Stimulated activated CD4-positive, alpha-beta T cell treated with anti-CD3 and anti-CD28 coated beads, Interleukin-4, amount 100 ng/mL, for 4 hours (primary cell): ENCODE data around the gene RARB.

Experiments used
- DNase-seq, 2 experiments: peaks; one replicate each; pipeline ENCODE4 v3.0.0-alpha.2; 2020

The RARB gene

DNA sequence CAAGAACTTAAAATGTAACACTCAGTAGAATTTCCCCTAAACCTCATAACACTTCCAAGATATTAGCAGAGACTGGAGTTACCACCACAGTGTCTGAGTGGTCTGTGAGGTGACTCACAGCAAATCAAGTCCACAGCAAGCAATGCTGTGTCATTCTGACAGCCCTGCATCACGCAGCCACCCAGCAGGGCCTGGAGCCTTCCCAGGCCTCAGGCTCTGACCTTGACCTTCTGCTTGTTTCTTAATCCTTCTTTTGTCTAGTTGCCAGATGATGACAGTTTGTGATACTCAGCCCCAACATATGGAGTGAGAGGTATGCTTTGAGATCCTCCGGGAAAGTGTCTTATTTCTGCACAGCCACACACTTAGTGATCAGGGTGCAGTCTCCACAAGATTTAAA is 154.2 kb downstream of the RARB start:
- DNase-seq = no peak

DNA sequence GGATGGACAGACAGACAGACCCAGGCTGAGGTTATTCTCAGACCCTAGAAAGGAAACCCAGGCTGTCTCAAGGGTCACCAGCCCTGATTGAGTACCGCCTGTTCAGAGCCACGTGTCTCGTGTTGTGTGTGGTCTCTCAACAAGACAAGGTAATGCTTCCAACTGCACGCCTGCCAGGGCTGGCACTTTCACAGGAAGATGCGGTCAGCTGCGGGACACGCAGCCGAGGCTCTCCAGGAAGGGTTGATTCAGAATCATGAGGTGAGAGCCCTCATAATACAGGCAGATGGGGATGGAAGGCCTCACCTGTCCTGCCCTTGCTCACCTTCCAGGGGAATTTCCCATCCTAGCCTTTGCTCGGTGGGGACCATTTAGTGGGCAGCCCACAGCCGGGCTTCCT is 155.3 kb downstream of the RARB start:
- DNase-seq = no peak

DNA sequence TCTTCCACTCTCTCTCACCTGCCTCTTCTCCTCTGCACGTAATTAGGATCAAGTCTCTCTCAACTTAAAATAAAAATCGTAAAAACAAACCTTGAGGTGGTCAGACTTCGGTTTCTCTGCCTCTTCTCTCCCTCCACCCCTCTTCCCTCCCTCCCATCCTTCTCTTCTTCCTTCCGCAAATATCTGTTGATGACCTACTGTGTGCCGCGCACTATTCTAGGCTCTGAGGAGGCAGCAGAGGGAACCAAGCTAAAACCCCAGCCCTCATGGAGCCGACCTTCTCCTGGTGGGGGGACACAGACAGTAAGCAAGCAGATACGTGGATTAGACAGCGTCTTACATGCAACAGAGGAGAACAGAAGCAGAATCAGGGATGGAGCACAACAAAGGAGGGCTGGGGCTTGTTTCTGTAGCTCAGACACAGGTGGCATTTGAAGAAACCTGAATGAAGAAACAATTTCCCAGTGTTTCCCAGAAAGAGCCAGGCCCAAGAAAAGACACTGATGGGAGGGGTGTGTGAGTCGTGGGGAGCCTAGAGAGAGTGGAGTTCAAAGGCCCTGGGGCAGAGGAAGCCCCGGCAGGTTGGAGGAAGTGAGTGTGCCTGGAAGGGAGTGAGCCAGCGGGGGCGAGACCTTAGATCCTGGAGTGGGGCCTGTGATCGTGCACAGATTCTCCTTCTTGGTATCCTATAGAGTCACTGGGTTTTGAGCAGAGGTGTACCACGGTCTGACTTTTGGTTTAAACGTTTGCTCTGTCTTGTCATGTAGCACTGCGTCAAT is 156.1 kb downstream of the RARB start:
- DNase-seq = no peak

DNA sequence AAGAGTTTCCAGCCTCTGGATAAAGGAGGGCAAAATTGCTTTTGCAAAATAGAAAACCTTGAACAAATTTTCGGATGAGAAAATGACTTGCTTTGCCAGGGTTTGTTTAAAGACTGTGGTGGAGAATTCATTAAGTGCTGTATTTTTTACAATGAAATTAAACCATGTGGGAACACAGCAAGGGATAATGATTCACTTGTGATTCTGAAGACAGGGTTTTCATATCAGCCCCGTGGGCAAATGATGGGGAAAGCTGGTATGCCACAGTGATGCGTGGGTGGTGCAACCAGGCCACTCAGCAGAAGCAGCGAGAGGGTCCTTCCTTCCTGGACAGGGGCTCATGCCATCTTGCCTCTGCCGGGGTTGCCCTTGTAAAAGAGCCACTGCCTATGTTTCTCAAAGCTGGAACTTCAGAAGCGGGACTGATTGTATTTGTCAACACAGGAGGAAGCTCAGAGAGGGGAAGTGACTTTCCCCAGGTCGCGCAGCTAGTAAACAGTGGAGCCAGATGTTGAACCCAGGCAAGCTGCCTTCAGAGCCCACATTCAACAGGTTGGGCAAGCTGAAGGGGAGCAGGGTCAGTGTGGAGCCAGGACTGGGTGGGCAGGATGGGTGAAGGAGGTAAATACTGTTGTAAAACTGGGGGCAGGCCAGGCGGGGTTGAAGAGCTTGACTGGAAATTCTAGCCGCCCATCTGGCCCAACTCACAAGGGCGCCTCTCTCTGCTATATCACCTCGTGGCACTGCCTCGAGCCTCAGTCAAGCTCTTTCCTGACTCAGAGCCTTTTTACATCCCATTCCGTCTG is 157.5 kb downstream of the RARB start:
- no peak for DNase-seq

DNA sequence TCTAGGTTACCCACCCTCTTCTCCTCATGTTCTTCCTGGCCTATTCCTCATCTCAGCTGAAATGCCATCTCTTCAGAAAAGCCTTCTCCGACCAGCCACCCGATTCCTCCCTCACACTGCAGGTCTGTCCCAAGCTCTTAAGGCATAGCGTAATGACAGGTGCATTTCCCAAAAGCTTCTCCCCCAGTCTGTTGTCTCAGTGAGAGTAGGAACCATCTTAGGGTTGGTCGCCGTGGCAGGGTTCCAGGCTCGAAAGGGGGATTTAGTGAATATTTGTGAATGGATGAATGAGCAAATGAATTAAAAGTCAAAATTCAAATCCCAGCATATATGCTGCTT is 158.1 kb downstream of the RARB start:
- DNase-seq = no peak

DNA sequence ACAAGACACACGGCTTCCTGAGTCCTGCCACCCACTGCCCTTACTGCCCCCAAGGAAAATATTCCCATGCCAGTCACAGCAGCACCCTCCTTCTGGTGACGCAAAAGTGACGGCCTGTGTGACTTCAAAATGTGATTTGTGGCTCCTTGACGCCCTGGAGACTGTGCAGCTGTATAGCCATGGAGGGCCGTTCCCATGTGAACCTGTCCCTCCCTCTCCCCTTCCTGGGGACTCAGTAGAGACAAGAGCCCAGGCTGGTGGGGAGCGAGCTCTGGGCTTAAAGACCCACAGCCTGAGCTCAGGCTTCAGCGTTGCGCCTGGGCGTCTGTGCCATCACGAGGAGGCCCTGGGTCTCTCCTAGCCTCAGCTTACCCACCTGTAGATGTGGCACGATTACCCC is 158.5 kb downstream of the RARB start:
- DNase-seq = no peak

DNA sequence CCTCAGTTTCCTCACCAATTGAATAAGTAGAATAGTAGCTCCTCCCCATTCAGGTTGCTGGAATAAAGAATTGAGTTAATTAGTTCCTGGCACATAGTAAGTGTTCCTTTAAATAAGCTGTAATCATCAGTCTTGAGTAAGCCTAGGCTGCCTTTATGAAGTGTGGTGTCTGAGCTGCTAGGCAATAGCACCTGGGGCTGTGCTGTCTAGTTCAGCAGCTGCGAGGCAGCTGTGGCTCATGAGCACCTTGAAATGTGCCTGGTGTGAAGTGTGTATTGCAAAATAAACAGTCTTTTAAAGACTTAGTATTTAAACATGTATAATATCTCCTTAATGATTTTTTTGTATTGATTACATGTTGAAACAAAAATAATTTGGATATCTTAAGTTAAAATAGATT is 159.0 kb downstream of the RARB start:
- no peak for DNase-seq

DNA sequence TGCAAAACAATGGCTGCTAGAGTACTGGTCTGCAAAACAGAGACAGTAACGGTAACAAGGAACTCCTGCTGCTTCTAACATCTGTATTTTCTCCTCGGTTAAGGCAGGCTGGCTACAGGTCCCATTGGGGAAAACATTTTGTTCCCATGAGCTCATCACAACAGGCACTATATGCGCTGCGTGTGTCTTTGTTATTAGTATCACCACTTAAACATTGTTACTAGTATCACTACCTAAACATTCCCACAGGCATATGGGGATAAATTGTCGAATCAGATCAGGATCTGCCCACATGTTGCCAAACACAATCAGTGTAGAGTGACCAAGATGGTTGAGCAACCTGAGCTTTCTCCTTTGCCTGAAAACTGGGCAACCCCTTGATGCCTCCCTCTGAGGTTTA is 159.5 kb downstream of the RARB start:
- DNase-seq = no peak

DNA sequence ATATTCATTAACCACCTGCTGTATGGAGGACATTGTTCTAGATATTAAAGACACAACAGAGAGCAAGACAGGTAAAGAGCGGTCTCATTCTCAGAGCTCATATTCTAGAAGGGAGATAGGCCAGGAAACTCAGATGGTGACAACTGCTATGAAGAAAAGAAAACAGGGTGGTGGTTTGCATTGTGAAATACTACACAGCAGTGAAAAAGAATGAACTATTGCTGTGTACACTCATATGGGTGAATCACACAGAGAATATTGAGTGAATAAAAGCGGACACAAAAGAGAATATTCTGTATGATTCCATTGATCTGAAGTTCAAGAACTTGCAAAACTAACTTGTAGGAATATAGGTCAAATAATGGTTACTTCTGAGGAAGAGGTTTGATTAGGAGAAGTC is 159.9 kb downstream of the RARB start:
- no peak for DNase-seq

DNA sequence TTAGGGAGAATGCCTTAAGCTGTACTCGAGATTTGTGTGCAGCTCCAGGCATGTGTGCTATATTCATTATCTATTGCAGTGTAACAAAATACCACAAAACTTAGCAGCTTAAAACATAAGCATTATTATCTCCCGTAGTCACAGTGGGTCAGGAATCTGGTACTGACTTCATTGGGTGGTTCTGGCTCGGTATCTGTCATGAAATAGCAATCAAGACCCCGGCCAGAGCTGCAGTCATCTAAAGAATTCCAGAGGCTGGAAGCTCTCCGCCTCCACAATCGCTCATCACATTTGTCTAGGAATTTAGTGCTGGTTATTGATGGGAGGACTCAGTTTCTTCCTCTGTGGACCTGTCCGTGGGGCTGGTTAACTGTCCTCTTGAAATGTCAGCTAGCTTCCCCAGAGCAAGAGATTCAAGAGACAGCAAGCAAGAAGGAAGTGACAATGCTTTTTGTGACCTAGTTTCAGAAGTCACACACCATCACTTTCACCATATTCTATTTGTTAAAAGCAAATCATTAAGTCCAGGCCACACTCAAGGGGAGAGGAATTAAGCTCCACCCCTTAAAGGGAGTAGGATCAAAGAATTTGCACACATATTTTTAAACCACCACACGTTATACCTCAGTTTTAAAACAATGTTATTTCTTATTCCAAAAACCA is 160.5 kb downstream of the RARB start:
- no peak for DNase-seq

DNA sequence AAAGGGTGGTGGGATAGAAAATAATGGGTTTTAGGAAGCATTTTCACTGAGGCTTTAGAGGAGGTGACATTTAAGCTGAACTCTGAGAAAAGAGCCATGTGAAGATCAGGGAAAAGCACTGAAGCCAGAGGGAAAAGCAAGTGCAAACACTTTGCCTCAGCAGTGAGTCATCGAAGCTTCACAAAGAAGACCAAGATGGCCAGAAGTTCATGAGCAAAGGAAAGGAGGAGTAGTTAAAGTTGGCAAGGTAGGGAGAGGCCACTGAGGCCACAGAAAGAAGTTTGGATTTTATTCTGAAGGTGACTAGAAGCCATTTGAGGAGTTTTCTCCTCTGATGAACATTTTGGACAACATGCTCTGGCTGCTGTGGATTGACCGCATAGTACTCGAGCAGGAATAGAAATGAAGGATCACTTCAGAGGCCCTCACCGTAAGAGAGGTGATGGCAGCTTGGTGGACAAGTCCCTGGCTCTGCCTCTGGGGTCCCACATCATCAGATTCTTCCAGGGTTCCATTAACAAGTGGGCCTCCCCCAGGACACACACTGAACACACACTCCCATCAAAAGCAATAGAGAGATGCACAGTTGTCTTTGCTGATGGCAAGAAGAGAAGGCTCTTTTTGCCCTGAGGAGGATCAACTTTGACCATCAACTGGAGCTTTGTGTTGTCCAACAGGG is 161.2 kb downstream of the RARB start:
- DNase-seq = no peak

DNA sequence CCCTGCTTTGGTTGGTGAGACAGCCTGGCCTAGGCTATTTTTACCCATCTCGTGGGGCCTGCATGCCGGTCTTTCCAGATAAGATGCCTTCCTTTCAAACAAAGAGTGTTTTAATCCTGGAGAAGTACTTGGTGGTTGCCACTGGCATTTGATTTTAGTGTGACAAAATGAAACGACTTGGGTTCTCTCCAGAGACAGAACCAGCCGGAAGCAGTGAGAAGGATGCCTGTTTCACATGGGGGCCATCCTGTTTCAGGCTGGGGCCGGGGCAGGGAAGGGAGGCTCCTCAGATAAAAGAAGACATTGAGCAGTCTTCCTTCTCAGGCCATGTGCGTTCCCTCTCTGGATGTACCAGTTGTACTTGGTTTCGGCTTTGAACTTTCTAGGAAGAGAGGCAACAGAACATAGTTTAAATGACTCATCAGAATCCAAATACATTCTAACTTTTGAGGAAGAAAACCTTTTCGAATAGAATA is 161.8 kb downstream of the RARB start:
- no peak for DNase-seq

DNA sequence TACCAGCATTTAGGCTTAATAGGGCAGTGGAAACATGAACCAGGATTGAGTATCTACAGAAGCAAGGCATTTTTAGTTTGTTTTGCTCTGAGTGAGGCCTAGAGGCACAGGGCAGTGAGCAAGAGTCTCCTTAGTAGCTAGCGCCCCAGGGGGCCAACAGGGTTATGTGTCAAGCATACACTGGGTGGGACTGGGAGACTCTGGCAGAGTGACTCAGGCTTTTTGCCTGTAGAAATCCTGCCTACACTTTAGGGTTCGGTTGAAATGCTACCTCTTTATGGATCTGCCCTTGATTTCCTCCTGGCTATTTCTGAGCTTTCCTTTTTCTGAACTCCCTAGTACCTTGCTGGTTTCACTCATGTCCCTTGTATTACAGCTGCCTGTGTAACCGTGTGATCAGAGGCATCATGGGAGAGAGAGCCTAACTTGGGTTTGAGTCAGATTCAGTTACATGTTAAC is 164.5 kb downstream of the RARB start:
- DNase-seq = no peak

DNA sequence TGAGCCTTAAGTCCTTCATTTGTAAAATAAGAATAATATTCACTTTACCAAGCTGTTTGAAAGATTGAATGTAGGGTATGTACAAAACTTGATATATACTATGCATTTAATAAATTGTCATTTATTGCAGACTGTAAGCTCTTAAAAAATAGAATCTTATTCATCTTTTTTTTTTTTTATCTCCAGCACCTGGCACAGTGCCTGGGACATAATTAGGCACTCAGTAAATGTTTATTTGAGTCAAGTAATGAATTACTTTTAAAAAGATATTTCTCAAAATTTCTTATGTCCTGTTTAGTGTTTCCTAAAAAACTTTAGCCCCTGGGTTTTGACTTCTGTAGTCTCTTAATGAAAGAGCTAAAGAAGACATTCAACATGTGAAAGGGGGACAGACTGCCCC is 164.9 kb downstream of the RARB start:
- no peak for DNase-seq

DNA sequence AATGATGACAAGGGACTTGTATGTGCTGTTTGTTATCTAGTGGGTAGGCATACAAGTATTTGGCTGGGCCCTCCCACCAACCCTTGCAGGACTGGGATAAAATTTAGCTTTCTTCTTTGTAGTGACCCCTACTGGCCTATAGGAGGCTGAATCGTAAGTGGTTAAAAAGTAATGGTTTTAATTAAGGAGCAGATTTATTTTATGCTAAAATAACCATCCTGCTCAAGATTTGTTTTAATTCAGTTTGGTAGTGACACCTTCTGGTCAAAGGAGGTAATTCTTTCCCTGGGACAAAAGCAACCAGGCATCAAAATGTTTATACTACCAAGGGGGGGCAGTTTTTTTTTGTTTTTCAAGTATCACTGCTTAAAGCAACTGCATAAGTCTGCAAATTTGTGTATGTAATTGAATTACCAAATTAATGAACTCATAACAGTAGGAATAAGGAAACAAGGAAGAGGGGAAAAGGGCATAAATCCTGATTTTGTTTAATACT is 166.0 kb downstream of the RARB start:
- DNase-seq = no peak

DNA sequence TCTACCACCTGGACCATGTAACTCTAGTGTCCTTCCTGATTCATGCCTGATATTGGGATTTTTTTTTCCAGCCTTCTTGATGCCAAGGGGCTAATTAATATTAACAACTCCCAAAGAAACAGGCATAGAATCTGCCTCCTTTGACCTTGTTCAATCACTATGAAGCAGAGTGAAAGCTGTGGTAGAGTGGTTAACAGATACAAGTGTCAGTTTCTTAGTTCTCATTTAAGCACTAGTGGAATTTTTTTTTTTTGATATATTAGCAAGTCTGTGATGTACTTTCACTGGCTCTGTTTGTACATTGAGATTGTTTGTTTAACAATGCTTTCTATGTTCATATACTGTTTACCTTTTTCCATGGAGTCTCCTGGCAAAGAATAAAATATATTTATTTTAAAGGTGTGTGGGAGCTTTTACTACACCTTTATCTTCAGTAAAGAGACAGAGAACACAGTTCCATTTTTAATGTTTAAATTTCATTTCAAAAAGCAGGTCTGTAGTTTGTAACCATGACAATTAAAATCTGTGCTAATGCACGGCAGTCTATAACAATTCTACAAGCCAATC is 169.6 kb downstream of the RARB start:
- DNase-seq = no peak

DNA sequence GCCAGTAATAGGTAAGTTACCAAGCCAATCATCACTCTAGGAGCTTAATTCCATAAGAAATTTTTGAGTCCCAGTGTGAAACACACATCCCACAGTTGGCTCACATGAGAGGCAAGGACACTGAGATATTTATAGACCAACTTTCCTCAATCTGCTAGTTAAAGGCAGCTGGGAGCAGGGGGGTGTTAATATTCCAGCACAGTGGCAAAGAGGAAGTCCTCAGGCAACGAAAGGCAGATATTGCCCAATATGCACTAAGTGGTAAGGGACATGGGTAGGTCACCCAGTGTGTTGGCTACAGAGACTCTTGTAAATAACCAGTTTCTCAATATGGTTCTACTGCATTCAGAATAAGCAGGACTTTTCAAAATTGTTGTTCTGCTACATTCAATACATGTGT is 175.6 kb downstream of the RARB start:
- no peak for DNase-seq

DNA sequence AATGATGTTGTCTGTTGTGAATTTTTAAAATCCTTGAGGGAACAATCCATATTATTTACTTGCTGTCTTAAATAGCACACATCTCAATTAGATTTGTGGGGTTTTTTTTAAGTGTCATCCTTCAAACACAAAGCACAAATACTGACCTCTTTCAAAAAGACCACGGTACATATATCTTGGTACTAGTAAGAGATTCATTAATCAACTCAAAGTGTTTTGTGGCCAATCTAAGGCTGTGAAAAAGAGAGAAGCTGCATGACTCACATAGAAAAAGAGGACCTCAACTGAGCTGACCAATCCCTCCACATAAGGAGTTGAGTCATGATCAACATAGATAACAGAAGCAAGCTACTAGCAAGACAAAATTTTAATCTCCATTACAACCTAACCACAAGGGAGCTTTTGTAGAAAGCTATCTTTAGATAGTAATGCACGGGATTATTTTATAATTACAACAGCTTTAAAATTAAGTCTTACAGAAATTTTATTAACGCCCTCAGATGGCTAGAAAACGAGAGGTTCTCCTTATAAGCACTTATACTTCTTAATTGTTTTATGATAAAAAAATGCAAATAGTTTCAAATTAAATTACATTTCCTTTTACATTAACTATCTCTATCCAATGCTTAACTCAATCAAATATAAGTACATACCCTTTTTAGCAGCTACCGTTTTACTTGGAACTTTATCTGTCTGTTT is 176.2 kb downstream of the RARB start:
- DNase-seq = no peak

DNA sequence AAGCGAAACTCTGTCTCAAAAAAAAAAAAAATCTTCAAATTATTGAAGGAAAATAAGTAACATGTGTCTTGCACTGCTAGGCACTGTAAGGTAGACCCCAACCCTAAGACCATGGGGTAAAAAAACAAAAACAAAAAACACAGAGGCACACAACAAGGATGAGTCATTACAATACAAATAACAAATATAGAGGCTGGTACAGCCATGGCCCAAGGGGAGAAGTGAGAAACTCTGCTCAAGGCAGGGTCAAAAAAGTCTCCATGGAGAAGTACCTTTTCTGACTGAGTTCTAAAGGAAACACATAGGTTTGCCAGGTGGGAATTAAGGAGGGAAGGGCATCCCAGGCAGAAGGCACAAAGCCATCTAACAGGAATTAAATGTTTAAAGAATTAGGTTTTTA is 182.1 kb downstream of the RARB start:
- no peak for DNase-seq

DNA sequence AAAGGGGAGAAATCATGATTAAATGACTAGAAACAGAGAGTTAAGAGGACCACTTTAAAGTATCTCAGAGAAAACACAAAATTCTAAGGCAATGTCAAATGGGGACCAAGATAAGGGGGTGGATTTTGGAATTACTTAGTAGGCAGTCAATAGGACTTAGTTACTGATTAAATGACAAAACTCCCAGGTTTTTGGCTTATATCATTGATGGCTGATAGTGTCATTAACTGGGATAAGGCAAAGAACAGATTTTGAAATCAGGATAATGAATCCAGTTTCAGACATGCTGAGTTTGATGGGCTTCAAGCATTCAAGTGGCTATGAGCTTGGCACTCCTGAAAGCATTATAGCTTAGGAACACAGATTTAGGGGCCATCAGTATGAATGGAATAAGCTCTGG is 182.7 kb downstream of the RARB start:
- DNase-seq = no peak

DNA sequence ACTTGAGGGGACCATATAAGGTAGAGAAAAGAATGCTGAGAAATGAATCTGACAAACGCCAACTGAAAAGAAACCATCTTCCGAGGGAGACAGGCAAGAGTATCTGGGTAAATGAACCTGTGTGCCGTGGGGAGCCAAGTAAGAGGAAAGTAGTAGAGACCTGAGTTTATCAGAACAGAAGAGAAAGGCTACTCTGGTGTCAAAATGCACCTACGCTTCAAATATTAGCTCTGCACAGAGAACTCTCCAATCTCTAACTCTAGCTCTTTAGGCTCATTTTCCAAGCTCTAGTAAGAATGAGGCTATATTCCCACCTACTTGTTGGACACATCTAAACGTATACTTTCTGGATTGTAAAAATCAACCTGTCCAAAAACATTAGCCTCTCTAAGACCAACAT is 183.1 kb downstream of the RARB start:
- no peak for DNase-seq

DNA sequence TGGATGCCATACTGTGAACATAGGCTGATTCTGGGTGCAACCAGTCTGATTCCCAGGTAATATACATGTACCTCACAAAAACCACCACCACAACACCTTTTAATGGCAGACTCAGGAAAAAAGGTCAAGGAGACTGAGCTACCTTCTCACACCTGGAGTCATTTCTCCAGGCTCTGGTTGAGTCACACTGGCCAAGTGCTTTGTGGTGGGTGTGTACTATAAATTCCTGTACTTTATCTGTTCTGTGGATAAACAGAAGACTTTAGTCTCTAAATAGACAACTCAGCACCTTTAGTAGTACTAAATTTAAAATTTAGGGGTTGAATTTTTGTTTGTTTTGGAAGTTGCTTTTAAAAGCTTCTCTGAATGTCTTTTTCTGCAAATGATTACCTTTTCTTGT is 190.0 kb downstream of the RARB start:
- DNase-seq = no peak
